NOMO-1 treated with DMSO at 0.1 percent for 48 hours (cell line): Measurements from ENCODE around the gene CNTNAP5.

Experiments
- DNase-seq: peaks from one replicate; lab custom pipeline; 2025; ENCODE audit not compliant: unreplicated experiment; lab: John Stamatoyannopoulos, UW

Gene CNTNAP5

DNA sequence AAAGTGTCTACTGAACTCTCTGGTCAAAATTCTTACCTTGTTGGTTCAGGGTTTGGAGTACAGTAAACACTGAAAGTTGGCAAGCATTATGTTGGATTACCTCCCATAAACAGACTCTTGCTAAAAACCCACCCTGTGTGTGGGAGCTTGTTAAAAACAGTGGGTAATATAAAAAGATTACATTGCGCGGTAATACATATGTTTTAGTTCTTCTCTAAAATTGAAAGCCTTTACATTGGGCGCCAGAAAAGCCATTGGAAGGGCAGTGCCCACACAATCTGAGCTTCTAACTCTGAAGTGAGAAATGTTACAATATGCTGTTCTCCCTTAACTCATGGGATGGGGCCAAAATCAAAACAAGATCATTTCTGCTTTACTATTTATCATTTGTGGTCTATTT, 510.7 kb downstream of the CNTNAP5 start:
- DNase-seq: no peak

DNA sequence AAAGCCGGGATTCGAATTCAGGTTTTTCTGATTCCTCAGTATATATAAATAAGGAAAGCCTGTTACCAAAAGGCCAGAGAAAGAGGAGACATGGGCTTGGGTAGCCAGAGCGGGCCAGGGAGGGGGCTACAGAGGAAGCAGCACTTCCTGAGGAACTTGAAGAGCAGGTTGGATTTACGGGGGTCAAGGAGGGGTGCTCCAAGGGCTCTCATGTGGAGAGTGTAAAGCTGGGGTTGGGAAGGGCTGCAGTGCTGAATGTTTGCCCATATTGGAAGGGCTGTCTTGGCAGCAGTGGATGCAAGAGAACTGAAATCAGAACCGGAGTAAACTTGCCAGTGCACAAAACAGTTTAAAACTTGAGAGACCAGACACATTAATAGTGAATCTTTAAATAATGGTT, 511.5 kb downstream of the CNTNAP5 start:
- DNase-seq: no peak

DNA sequence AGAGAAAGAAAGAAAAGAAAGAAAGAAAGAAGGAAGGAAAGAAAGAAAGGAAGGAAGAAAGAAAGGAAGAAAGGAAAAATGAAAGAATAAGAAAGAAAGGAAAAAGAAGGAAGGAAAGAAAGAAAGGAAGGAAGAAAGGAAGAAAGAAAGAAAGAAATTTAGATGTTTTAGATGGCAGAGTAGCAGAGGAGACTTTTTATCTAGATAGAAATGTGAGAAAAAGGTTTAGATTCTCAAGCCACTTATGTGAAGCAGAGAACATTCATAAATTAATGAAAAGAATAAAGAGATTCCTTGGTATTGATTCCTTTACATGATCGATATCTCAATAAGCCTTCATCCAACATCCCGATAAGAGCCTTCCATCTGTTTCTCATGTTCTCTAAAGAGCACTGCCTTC, 513.5 kb downstream of the CNTNAP5 start:
- no peak for DNase-seq

DNA sequence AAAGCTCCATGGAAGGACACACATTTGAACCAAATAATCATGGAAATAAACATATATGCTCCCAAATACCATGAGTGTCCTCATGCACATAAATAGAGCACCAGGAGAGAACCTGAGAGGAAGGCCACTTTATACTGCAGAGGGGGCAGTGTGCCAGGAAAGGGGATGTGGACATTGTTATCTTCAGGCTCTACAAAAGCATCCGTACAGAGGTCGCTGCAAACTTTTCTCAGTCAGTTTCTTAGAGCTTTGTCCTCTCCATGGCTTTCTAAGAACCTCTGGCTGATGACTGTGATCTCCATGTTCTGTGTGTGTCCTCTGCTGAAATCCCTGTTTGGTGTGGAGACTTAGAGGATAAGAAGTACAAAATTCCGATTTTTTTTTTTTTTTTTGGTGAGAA, 515.7 kb downstream of the CNTNAP5 start:
- no peak for DNase-seq

DNA sequence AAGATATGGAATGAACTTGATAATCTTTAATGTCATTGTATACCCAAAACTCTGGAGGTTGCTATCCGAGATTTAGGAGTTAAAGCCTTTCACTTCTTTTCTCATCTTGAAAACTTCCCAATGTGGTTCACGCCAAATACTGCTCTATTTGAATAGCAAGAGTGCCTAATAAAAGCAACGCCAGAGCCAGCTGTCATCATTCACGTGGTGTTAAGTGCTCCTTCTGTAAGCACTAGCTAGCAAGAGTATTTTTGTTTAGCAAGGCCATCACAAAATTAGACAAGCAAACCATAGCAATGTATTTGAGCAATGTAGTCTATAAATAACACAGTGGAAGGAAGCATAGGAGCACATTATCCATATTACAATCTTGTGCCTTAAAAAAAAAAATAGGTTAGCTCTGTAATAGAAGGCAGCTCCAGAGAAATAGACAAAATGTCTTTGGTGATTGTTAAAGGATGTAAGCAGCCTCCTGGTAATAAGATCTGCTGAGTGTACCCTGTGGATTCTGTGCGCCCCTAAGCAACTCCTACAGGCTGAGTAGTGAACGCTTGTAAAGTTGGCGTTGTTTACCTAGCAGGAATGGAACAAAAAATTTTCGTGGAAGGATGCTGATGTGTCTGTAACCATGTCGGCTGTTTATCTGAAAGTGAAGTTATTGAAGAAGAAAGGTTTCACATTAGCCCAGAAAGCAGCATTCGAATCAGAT, 518.0 kb downstream of the CNTNAP5 start:
- DNase-seq: no peak

DNA sequence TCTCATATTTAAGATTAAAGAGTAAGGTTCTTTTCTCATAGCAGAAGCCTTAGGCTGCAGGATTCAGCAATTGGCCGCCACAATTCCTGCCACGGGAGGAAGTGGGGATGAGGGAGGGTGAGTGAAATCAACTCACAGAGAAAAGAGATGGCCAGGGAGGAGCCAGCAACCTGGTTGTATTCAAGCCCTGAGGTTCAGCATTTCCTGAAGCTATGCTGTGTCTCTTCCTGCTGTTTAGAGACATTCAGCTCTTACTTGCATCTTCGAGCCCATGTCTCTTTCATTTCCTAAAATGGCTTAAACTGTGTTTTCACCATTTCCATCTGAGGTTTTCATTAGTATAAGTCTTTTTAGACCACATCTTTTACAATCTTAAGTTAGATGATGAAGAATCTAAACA, 522.6 kb downstream of the CNTNAP5 start:
- DNase-seq: no peak

DNA sequence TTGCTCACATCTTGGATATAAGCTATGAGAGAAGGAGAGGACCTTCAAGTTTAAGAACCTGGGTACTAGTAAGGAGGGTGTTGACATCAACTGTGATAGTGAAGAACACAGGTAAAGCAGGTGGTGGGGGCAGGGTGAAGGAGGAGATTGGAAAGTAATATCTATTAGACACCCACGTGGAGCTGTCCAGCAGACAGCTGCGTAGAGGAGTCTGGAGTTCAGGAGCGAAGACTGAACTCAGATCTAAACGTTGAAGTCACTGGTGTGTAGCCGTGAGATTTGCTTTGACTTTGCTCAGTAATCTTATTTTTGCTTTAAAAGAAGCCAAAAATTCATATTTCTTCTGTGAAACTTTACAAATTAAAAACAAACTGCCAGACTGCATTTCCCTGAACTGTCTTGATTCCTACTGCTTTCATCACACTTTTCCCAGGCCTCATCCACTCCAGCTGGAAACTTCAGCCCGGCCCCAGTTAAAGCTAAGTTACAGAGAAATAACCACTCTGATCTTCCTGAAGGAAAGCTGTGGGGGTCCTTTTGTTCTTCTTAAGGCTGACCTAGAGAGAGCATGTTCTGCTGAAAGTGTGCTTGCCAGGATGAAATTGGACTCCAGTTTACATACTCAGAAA, 533.3 kb downstream of the CNTNAP5 start:
- no peak for DNase-seq

DNA sequence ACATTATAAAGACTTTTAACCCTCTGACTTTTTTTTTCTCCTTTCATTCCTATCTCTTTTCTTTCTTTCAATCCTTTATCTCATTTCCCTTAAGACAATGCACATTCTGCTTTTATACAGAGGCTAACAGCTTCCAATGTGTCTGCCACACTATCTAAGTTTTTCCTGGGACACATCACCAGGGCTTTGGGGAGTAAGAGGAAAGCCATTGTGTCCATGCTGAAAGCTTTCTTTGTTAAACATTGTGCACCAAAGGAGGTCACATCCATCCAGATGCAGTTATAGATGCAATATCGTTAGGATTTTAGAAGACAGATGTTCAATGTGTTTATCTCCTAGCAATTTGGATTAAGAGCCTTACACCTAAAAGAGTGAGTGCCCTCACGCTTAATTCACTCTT, 534.1 kb downstream of the CNTNAP5 start:
- DNase-seq: no peak

DNA sequence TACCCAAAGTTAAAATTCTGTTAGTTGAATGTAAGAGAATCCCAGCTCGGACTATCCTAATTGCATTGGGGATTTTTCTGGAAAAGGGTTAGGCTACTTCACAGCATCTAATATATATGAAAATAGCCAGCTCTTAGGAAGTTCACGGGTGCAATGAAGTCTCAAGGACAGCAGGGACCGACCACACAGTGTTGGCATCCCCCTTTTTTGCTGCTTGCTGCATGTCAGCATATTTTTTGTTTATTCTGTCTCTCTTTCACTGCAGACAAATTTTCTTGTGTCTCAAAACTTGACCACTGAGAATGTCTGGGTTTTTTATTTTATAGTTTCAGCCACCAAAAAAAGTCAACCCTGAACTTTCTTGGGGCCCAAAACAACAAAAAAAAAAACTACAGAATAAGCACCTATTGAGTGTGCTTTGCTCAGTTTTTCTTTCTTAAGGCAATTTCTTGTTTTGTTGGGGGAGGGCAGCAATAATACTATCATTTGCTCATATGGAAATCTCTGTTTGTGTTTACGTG, 535.6 kb downstream of the CNTNAP5 start:
- DNase-seq: no peak

DNA sequence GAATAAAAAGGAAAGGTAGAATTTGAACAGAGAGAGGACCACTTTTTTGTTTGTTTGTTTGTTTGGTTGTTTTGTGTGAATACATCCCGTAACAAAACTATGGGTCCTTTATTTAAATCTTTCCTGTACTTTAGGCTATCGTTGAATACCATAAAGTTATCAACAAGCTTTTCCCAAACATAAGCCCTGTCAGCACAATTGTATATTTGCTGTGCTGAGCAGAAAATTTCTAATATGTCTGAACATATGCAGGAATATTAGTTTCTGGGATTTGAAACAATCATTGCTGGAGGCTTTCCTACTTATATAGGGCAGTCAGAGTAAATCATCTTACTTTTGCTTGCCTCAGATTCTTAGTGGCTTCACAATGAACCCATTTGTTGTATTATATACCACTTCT, 536.4 kb downstream of the CNTNAP5 start:
- DNase-seq: no peak

DNA sequence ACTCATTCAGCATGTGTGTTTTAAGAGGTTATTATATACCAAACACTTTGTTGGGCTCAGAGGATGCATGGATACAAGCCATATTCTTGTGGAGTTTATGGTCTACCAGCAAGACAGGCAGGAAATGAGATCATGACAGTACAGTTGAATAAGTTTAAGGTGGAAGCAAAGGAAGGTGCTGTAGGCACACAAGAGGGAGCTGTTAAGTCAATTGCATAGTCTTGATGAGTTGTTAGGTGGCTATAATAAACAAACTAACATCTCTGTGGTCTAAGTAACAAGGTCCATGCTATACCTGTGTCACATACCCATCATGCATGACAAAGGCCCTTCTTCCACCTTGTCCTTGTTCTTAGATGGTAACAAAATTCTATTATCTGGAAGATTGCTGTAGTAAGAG, 538.3 kb downstream of the CNTNAP5 start:
- no peak for DNase-seq

DNA sequence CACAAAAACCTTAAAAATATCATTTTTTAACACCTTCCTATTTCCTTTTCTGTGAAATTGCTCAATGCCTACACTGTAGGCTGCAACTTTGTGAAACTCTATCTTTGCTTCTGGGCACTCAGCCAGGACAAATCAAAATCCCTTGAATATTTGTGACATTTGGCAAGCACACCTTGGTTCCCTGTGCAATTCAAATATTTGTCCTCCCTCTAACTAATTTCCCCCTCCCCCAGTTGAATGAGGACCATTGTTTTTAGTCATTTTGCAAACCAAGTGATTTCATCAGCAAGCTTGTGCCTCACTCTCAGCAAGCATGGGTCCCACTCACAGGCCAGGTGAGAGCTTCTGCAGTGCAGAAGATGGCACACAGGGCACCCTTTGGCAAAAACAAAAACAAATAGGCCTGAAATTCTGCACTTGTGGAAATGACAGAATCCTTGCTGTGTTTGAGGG, 541.5 kb downstream of the CNTNAP5 start:
- no peak for DNase-seq

DNA sequence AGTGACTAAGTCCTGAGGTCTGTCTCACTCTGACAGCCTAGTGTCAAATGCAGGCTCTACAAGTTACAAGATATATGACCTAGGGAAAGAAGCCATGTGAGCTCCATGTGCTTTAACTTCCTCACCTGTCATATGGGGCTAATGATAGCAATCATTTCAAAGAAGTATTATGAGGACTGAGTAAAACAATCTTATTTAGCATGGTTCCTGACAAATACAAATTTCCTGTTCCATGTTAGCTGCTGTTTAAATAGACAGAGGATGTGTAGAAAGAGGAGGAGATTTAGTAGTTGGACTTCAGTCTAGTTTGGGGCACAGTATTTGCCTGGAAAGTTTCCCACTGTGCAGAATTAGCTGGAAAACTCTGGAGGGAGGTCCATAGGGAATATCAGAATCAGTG, 545.8 kb downstream of the CNTNAP5 start:
- DNase-seq: no peak

DNA sequence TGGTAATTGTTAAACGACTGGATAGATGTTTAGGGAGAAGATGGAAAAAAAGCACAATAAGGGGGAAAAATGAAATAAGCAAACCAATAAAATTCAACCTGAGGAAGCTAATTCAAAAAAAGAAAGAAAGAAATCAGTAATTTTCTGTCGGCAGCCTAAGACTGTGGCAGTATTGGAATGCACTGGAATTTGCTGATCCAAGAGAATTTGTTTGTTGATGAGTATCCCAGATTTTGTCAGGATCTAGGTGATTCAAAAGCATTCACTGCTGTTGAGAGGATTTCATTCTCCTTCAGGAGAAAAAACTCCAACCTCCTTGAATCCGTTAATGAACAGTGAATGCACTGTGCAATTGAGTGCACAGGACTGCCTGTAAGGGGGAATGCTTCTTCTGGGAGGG, 546.7 kb downstream of the CNTNAP5 start:
- no peak for DNase-seq

DNA sequence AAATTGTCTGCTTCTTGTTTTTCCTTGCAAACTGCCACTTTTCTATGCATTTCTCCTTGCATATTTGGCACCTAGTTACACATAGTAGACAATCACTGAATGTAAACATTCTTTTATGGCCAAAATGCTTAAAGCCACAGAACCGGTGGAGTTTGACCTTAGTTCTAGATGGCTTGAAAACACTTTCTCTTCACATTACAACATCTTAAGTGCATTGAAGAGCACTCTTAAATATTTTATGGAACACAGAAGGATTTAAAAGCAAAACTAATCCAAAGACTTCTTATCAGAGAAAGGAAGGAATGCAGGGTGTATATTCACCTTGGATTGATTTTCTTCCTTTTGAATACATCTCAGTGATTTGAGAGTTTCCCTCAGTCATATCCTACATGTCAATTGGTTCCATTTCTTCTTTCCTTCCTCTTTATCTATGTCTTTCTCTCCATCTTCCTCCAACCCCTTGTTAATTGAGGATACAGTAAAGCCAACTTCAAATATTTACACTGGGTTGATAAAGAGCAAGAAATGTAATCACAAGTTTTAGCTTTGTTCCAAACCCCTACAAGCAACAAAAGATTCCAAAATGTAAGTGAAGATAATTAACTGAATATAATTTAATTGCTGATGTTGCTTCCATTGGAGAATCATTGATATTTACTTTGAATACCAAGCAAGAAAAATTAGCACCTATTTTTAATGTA, 548.0 kb downstream of the CNTNAP5 start:
- no peak for DNase-seq

DNA sequence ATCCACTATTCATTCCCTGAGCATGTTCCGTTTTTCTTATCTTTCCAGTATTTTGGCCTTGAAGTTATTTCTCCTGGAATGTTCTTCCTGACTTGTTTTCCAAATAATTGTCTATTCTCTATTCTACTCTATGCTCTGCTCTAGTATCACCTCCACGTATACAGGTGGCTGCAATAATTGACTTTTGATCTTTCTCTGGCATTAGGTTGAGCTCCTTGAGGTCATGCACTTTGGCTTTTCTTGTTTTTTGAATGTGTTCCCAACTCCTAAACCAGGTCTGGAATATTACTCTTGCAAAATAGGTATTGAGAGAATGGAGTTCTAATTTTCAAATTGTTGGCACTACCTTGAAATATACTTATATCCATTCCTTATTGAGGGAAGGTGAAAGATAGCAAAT, 550.4 kb downstream of the CNTNAP5 start:
- DNase-seq: no peak

DNA sequence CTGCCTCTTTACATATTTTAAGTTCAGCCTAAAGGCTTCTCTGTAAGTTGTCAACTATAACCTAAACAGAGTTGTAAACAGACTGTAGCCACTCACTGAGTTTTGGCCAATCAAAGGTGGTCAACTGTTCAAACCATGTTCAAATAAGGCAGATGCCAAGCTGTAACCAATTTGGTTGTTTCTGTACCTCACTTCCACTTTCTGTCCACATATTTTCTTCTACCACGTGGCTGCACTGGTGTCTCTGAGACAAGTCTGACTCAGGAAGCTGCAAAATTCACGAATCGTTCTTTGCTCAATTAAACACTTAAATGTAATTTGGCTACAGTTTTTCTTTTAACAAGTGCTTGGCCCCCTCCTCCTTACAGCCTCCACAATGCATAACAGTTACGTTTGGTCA, 555.2 kb downstream of the CNTNAP5 start:
- no peak for DNase-seq

DNA sequence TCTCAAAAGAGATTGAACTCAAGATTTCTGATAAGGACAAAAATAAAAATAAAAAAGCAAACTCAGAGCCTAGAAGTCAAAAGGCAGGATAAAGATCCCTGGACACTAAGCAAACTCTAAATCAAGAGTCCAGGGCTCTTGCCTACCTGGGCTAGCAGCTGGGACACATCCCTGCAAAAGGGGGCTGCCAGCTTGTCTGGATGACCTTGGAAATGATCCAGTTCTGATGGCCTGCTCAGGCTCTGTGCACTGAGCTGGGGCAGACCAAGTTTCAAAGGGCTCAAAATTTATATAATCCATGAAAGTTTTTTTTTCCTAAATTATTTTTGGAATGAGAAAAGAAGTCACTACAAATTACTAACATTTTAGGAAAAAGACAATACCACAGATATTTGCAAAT, 557.3 kb downstream of the CNTNAP5 start:
- DNase-seq: no peak

DNA sequence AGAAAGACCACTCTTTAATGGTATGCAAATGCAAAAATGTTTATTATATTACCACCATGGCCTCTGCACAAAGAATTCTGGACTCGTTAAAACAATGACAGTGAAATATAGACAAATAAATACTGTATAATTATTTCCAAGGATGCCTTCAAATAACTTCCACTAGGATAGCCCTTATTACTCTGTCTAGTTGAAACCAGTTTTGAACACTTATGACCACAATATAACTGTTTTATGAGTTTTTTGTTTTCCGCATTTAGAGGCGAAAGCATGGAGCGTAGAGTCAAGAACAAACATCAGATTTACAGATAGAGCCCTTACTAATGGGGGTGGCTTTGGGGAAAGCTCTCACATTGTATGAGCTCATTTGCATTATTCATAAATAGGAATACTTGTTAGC, 559.5 kb downstream of the CNTNAP5 start:
- no peak for DNase-seq

DNA sequence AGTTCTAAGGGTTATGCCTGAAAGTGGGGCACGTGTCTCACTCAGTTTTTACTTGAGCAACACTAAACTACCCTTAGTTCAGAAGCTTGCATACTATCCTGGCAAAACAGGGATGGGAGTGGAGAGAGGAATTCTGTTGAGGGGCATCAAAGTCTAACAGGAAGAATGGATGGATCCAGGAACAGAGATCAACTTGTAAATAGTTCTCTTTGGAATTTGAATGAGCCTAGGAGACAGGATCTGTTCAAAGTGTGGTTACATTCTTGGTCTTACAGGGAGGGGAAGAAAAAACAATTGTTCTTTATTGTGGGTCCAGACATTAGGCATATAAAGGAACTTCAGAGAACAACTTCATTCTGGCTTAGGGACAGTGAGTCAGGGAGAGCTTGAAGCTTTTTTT, 560.2 kb downstream of the CNTNAP5 start:
- no peak for DNase-seq

DNA sequence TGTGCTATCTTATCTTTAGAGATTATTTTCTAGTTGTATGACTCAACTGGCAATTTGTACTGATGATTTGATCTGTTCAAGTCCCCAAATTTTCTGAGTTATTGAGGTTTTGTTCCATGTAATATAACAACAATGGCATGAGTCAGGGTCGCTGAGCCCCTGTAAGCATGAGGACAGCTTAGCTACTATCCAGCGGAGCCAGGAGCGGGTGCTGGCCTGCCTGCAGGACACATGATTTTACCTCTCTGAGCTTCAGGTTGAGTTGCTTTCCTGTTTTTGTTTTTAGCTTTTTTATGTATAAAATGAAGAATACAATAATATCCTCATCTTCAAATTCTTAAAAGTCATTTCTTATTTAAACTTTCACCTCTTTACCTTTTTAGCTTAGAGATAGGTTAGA, 561.1 kb downstream of the CNTNAP5 start:
- DNase-seq: no peak

DNA sequence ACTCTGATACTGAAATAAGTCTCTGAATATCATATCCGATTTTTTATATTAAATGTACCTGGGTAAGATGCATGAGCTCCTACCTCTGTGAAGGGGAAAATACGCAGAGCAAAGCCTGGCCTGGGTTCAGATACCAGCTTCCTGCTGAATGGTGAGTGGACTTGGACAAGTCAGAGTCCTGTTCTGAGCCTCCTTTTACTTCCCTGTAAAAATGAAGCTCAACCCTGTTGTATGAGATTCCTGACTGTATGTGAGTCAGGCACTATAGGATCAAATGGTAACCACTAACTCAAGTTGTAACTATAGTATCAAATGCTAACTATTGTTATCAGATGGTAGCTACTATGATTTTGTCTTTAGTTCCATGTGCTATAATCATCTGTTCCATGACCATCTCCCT, 561.7 kb downstream of the CNTNAP5 start:
- DNase-seq: no peak
